ENCODE data around the gene NTM. TPM values are rescaled to one million over a fixed set of nuclear protein-coding genes. Genes with fewer than 3 reads are reported as not detected.

The NTM gene
- total RNA-seq, 1 experiment from 2014 or later: 3.1 TPM

- no peak for DNase-seq (ENCODE audit: low spot score)
These were observed 740.9 kb downstream of the NTM start for GRCh38 chr11:132111316-132111715.

GRCh38 chr11:132111838-132112237, 741.4 kb downstream of the NTM start:
- DNase-seq (ENCODE audit: low spot score): no peak

- DNase-seq (ENCODE audit: low spot score): no peak
These were observed 742.4 kb downstream of the NTM start for GRCh38 chr11:132112846-132113245.

DNA sequence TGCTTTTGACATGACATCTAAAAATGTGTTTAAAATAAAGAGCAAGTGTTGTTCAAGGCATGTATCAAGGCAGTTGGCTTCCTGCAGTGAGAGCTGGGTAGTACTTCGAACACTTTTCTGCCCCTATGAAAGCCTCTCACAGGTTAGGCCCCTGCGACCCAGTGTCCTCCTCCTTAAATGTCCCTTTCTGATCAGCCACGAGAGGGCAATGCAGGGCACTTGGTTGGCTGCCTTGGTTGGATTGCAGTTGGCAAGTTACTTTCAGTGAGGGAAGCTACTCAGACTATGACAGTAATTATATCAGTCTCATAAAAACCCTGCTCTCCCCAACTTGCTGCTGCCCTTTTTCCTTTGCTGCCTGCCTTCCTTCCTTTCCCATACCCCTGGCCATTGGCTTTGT, 743.8 kb downstream of the NTM start:
- peak; percentile 29 for DNase-seq (ENCODE audit: low spot score)

DNA sequence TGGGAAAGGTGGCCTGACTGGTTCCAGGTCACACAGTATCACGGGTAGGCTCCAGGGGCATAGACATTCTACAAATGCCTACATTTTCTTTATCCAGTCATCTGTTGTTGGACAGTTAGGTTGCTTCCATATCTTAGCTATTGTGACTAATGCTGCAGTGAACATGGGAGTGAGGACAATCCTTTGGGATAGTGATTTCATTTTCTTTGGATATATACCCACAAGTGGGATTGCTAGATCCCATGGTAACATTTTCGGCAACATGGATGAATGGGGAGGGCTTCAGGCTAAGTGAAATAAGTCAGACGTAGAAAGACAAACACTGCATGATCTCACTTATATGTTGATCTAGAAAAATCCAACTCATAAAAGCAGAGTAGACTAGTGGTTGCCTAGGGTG, 744.3 kb downstream of the NTM start:
- DNase-seq (ENCODE audit: low spot score): no peak

GRCh38 chr11:132115454-132115853, 745.0 kb downstream of the NTM start:
- no peak for DNase-seq (ENCODE audit: low spot score)

- DNase-seq (ENCODE audit: low spot score): no peak
These were observed 746.1 kb downstream of the NTM start for GRCh38 chr11:132116516-132116915.

DNA sequence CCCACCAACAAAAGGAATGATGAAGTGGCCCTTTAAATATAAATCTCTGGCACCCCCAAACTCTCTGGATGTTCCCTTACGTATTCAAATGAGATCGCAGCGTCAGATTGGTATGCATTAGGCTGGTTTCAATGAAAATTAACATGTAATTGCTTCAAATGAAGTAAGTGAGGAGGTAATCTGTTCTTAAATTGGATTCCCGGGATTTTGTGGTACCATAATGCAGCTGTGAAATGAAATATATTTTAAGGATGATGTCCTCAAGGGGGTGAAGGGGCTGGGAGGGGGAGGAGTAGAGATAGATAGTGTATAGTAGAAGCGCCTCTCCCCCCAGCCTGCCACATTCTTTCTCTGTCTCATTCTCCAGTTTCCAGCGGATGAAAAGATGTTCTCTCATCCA, 748.2 kb downstream of the NTM start:
- no peak for DNase-seq (ENCODE audit: low spot score)

DNA sequence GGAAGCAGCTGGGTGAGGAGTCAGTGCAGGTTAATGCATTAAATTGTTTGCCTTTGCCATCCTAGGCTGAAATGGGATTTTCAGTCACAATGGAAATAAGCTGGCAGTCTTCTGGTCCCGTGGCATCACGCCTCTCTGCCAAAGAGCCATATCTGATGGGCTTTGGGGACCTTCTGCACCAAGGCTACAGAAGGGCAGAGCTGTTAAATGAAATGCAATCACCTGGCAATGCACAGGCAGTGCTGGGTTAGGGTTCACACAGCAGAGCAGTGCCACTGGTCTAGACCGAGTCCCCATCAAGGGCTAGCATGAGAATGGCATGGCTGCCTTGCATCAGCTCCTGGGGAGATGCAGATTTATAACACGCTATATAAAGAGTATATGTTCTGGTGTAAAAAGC, 749.2 kb downstream of the NTM start:
- no peak for DNase-seq (ENCODE audit: low spot score)

DNA sequence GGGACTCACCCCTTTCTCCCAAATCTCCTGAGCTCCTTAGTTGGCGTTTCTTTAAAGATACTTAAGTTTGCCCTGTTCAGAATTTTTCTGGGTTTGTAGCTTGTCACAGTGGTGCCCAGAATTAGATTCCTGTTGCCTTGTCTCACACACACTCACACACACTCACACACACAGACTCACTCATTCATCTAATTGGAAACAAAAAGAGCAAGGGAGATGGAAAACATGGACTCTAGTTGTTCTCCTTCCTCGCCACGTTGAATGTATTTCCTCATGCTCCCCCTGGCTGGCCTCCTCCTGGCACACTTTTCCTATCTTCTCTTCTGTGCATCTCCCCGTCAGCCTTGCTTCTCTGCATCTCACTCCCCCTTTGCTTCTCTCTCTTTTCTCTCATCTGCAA, 752.3 kb downstream of the NTM start:
- DNase-seq (ENCODE audit: low spot score): no peak

DNA sequence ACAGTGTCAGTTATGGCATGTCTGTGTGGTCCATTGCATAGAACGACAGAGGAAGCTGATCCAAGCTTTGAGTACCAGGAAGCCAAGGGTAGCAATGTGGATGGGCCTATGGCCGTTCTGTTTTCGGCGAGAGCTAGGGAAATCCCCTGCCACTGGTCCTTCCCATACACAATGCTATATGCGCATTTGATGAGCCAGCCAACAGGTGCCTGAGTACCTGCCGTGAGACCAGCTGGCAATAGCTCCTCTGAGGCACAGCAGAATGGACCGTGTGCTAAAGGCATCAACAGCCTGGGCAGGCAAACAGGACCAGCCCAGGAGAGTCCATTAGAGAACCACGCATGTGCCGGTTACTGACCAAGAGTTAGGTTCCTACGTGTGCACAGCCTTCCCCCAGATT, 753.0 kb downstream of the NTM start:
- DNase-seq (ENCODE audit: low spot score): no peak

DNA sequence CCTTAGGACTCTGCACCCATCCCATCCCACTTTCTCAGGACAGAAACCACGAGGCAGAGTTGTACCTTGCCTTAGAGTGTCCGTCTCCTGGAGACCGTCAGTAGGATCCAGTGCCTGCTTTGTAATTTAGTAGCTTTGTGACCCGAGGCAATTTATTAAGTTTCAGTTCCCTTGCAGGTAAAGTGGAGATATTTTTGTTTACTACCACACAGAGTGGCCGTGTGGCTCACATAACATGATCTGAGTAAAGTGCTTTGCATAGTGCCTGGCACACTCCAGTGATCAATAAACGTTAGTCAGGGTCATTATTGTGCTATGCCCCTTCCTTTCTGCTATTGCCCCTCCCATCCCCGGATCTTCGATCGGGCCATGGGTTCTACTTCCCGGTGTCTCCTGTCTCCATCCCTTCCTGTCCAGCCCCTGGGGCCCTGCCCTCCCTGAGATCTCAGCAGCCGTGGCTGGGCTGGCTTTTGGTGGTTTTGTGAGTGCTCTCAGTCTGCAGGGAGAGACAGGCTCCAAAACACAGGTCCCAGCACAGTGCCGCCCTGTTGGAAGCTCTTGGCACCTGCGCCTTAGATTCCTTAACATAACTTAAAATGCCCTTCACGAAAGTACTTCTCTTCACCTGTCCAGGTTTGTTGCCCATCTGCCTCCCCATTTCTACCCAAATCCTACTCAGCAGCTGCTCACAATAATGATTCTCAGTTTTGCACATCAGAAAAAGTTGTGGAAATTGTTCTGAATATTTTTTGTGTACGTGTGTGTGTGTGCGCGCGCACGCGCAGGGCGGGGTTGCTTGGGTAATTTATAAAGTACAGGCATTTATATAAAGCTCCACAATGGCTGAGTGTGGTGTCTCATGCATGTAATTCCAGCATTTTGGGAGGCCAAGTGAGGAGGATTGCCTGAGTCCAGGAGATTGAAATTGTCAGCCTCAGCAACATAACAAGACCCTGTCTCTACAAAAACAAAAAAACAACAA, 753.7 kb downstream of the NTM start:
- DNase-seq (ENCODE audit: low spot score): no peak

- no peak for DNase-seq (ENCODE audit: low spot score)
These were observed 755.8 kb downstream of the NTM start for GRCh38 chr11:132125988-132126871.

GRCh38 chr11:132126973-132127899, 756.8 kb downstream of the NTM start:
- peak; percentile 47 for DNase-seq (ENCODE audit: low spot score)

DNA sequence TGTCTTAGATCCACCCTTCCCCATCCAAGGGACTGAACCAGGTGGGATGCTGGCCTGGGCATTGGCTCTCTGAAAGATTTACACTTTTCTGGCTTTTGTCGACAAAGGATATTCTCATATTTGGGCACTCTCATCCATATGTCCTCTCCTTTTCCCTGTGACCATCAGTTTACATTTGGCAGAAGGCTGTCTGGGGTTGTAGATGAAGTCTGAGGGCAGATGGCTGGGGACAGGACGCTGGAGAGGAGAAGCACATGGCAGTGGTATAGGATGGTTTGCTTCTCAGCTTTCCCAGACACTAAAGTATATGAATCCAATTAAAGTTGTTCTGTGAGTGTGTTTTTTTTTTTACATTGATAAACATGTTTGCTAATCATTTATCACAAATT, 757.5 kb downstream of the NTM start:
- DNase-seq (ENCODE audit: low spot score): no peak

- DNase-seq (ENCODE audit: low spot score): no peak
These were observed 760.6 kb downstream of the NTM start for GRCh38 chr11:132131047-132131446.

DNA sequence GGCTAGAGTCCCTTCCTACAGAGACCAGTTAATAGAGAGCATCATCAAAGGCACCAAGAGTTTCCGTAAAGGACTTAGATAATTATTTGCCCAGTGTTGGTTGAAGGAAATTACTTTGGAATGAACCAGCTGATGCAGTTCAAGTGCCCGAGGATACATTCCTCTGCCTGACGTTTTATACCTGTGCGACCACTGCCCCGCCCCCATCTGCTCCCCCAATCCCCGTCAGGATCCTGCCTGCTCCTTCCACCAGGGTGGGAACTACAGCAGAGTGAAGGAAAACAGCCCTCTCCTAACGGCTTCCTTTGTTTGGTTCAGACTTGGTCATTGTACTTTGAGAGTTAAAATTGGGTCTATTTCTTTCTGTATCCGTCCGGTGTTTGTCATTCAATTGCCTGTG, 761.5 kb downstream of the NTM start:
- DNase-seq (ENCODE audit: low spot score): no peak

- no peak for DNase-seq (ENCODE audit: low spot score)
These were observed 763.9 kb downstream of the NTM start for GRCh38 chr11:132134322-132134721.

GRCh38 chr11:132137289-132137980, 767.0 kb downstream of the NTM start:
- no peak for DNase-seq (ENCODE audit: low spot score)

- no peak for DNase-seq (ENCODE audit: low spot score)
These were observed 767.5 kb downstream of the NTM start for GRCh38 chr11:132137981-132138313.

GRCh38 chr11:132139181-132139580, 768.8 kb downstream of the NTM start:
- DNase-seq (ENCODE audit: low spot score): no peak
